ENCODE measurements around the gene COL24A1. TPM values are rescaled to one million over a fixed set of nuclear protein-coding genes. Genes with fewer than 3 reads are reported as not detected.

COL24A1 gene
- total and polyA plus RNA-seq, 2 experiments from 2014 or later, result 0.22 to 0.23 TPM

DNA sequence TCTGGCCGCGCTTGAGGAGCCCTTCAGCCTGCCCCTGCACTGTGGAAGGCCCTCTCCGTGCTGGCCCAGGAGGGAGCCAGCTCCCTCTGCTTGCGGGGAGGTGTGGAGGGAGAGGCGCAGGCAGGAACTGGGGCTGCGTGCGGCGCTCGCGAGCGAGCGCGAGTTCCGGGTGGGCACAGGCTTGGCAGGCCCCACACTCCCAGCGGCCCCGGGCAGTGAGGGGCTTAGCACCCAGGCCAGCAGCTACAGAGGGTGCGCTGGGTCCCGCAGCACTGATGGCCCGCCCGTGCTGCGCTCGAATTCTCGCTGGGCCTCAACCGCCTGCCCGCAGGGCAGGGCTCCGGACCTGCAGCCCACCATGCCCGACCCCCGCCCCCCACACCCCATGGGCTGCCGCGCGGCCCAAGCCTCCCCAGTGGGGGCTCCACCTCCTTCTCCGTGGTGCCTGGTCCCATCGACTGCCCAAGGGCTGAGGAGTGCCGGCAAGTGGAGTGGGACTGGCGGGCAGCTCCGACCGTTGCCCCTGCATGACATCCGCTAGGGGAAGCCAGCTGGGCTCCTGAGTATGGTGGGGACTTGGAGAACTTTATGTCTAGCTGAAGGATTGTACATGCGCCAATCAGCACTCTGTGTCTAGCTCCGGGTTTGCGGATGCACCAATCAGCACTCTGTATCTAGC lies 46.0 kb downstream of the COL24A1 start:
- Histone ChIP-seq H3K9me3 (ENCODE audit: low read depth) (no peaks in the 10 kb centered on the region), H2AFZ (no peak overlapping the region), H3K36me3 (ENCODE audit: low read depth) (no peaks in the 10 kb centered on the region), H3K27ac (no peak overlapping the region), H3K9me2 (ENCODE audit: insufficient read depth) (no peaks in the 10 kb centered on the region), H3K4me1 (ENCODE audit: insufficient read depth) (no peaks in the 10 kb centered on the region), H3K9ac (no peak overlapping the region), H3K4me3 (no peak overlapping the region), H3F3A (ENCODE audit: insufficient read depth) (no peaks in the 10 kb centered on the region), H3K79me2 (ENCODE audit: insufficient read depth) (no peaks in the 10 kb centered on the region), H3K4me2 (ENCODE audit: unreplicated experiment) (no peak overlapping the region), H3K27me3 (replicated peaks; ENCODE audit: insufficient read depth) (no peaks in the 10 kb centered on the region), H4K20me1 (ENCODE audit: insufficient read depth) (no peaks in the 10 kb centered on the region)
- in situ Hi-C loops (cut with MboI), result no loop called here
- DNase-seq, result no peak
- no peak for TF ChIP-seq EZH2phosphoT487 (IDR thresholded peaks at IDR 0.05; ENCODE audit: insufficient read depth, low read depth)
- TF ChIP-seq EZH2 (IDR thresholded peaks at IDR 0.05; ENCODE audit: insufficient read depth, poor library complexity, severe bottlenecking), result no peak
- 89 to 91% methylated on average over 22 to 41 of the region's 41 CpGs for WGBS, 2 experiments (ENCODE audit: low coverage in 1 of 2, low lambda C conversion rate in 2 of 2, missing lambda C conversion rate in 2 of 2)

DNA sequence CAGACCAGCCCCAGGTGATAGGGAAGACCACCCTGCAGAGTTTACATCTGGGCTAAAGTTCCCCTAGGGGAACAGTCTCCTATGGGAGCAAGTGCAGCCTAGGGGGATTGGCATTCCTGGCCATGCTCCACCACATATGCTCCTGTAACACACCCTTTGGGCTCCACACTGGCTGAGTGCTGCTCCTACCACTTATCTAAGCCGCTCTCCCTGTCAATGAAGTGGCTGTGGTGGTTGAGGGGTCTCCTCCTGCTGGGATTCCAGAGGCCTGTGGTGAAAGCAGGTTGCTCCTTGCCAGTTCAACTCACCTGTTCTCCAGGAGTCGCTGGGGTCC lies 51.1 kb downstream of the COL24A1 start:
- no peak for TF ChIP-seq EZH2phosphoT487 (IDR thresholded peaks at IDR 0.05; ENCODE audit: insufficient read depth, low read depth)
- no peak for TF ChIP-seq EZH2 (IDR thresholded peaks at IDR 0.05; ENCODE audit: insufficient read depth, poor library complexity, severe bottlenecking)
- H3K4me3 ChIP-seq, result no peak overlapping the region
- DNase-seq, result no peak
- no peak overlapping the region for H3K27ac ChIP-seq
- no peaks in the 10 kb centered on the region for H3K4me1 ChIP-seq (ENCODE audit: insufficient read depth)
- no peaks in the 10 kb centered on the region for H4K20me1 ChIP-seq (ENCODE audit: insufficient read depth)
- H3K4me2 ChIP-seq (ENCODE audit: unreplicated experiment), result no peak overlapping the region
- no peaks in the 10 kb centered on the region for H3K36me3 ChIP-seq (ENCODE audit: low read depth)
- no peaks in the 10 kb centered on the region for H3F3A ChIP-seq (ENCODE audit: insufficient read depth)
- 52 to 72% methylated on average over 2 of the region's 2 CpGs for WGBS, 2 experiments (ENCODE audit: low coverage in 1 of 2, low lambda C conversion rate in 2 of 2, missing lambda C conversion rate in 2 of 2)
- H3K9me2 ChIP-seq (ENCODE audit: insufficient read depth), result no peaks in the 10 kb centered on the region
- H3K27me3 ChIP-seq (replicated peaks; ENCODE audit: insufficient read depth), result no peaks in the 10 kb centered on the region
- H3K79me2 ChIP-seq (ENCODE audit: insufficient read depth), result no peaks in the 10 kb centered on the region
- H3K9me3 ChIP-seq (ENCODE audit: low read depth), result no peaks in the 10 kb centered on the region
- H2AFZ ChIP-seq, result no peak overlapping the region
- no peak overlapping the region for H3K9ac ChIP-seq
- in situ Hi-C loops (cut with MboI), result no loop called here

- Histone ChIP-seq H4K20me1 (ENCODE audit: insufficient read depth) (no peaks in the 10 kb centered on the region), H3K9me2 (ENCODE audit: insufficient read depth) (no peaks in the 10 kb centered on the region), H3K4me1 (ENCODE audit: insufficient read depth) (no peaks in the 10 kb centered on the region), H3K9ac (no peak overlapping the region), H3K4me2 (ENCODE audit: unreplicated experiment) (no peak overlapping the region), H3K27ac (no peak overlapping the region), H3F3A (ENCODE audit: insufficient read depth) (no peaks in the 10 kb centered on the region), H3K27me3 (replicated peaks; ENCODE audit: insufficient read depth) (no peaks in the 10 kb centered on the region), H2AFZ (no peak overlapping the region), H3K36me3 (ENCODE audit: low read depth) (no peaks in the 10 kb centered on the region), H3K9me3 (ENCODE audit: low read depth) (no peaks in the 10 kb centered on the region), H3K4me3 (no peak overlapping the region), H3K79me2 (ENCODE audit: insufficient read depth) (no peaks in the 10 kb centered on the region)
- 77 to 86% methylated on average over 12 of the region's 12 CpGs for WGBS, 2 experiments (ENCODE audit: low coverage in 1 of 2, low lambda C conversion rate in 2 of 2, missing lambda C conversion rate in 2 of 2)
- no peak for DNase-seq
- in situ Hi-C loops (cut with MboI), result no loop called here
- TF ChIP-seq EZH2 (IDR thresholded peaks at IDR 0.05; ENCODE audit: insufficient read depth, poor library complexity, severe bottlenecking) (no peak), EZH2phosphoT487 (IDR thresholded peaks at IDR 0.05; ENCODE audit: insufficient read depth, low read depth) (no peak)
Observed at GRCh38 chr1:86104606-86105532, 51.7 kb downstream of the COL24A1 start.

- DNase-seq, result no peak
- Histone ChIP-seq H3K4me2 (ENCODE audit: unreplicated experiment) (no peak overlapping the region), H3K36me3 (ENCODE audit: low read depth) (no peaks in the 10 kb centered on the region), H3K4me3 (no peak overlapping the region), H3K9ac (no peak overlapping the region), H3K9me2 (ENCODE audit: insufficient read depth) (no peaks in the 10 kb centered on the region), H3K27ac (no peak overlapping the region), H3K9me3 (ENCODE audit: low read depth) (no peaks in the 10 kb centered on the region), H2AFZ (no peak overlapping the region), H3K4me1 (ENCODE audit: insufficient read depth) (no peaks in the 10 kb centered on the region), H3K27me3 (replicated peaks; ENCODE audit: insufficient read depth) (no peaks in the 10 kb centered on the region), H3F3A (ENCODE audit: insufficient read depth) (no peaks in the 10 kb centered on the region), H3K79me2 (ENCODE audit: insufficient read depth) (no peaks in the 10 kb centered on the region), H4K20me1 (ENCODE audit: insufficient read depth) (no peaks in the 10 kb centered on the region)
- TF ChIP-seq EZH2 (IDR thresholded peaks at IDR 0.05; ENCODE audit: insufficient read depth, poor library complexity, severe bottlenecking), result no peak
- TF ChIP-seq EZH2phosphoT487 (IDR thresholded peaks at IDR 0.05; ENCODE audit: insufficient read depth, low read depth), result no peak
- WGBS, 2 experiments (ENCODE audit: low coverage in 1 of 2, low lambda C conversion rate in 2 of 2, missing lambda C conversion rate in 2 of 2), result 2 to 7% methylated on average over 2 of the region's 2 CpGs
- in situ Hi-C loops (cut with MboI), result no loop called here
Observed at GRCh38 chr1:86101616-86102015, 55.0 kb downstream of the COL24A1 start.
